Panc1 (cell line): ENCODE measurements around the gene DMRT3. TPM values are rescaled to one million over a fixed set of nuclear protein-coding genes. Genes with fewer than 3 reads are reported as not detected.
"Not testable (repeated sequence)": the region's sequence is repeated elsewhere in the genome, so short reads cannot be mapped to it uniquely, and the experiment has no call there.

ENCODE experiments used
- ATAC-seq: fragments of 200-7000 bp; cut with Tn5 transposase; 2 replicates; pipeline ENCODE4 v1.9.1; 2020; ENCODE audit warnings: mild to moderate bottlenecking, moderate library complexity
- BruUV-seq: library from RNA; stranded (reverse); fragments of 400-500 nt; replicated peaks from 2 replicates; lab custom pipeline; 2021; lab: Mats Ljungman, UMichigan
- CTCF ChIA-PET: fragments of 300-600 bp; sonication (Branson Sonifier 250); formaldehyde crosslinking; loops from one replicate; lab custom pipeline; 2022; ENCODE audit warnings: antibody characterized with exemption; lab: Charles Lee
- POLR2A ChIA-PET: fragments of 300-600 bp; sonication (Branson Sonifier 250); formaldehyde crosslinking; loops from one replicate; lab custom pipeline; 2022; ENCODE audit warnings: antibody characterized with exemption; lab: Charles Lee
- DNase-seq: peaks from one replicate; pipeline ENCODE4 v3.0.0-alpha.2; 2010; ENCODE audit warnings: low read depth, low spot score
- H3K27ac ChIP-seq: 2 replicates; pipeline ENCODE4 v1.5.1; 2011; ENCODE audit warnings: mild to moderate bottlenecking, low read length, inconsistent platforms
- H3K27me3 ChIP-seq: fragments of 200-500 bp; sonication (Bioruptor generic); 2 replicates; pipeline ENCODE4 v1.6.0; 2014; ENCODE audit warnings: low read length, inconsistent platforms; ENCODE audit not compliant: control insufficient read depth, insufficient read depth
- H3K36me3 ChIP-seq: fragments of 200-500 bp; sonication (Bioruptor generic); 2 replicates; pipeline ENCODE4 v1.5.1; 2014; ENCODE audit warnings: inconsistent platforms, mild to moderate bottlenecking, low read length, moderate library complexity; ENCODE audit not compliant: control insufficient read depth, insufficient read depth
- H3K4me1 ChIP-seq: 2 replicates; pipeline ENCODE4 v1.5.1; 2011; ENCODE audit warnings: inconsistent platforms, mild to moderate bottlenecking, low read length, moderate library complexity; ENCODE audit not compliant: control insufficient read depth, insufficient read depth
- H3K4me3 ChIP-seq, 2 experiments: 2 replicates each; pipeline ENCODE4 v1.5.1; 2011 to 2012; ENCODE audit warnings: low read depth in 2 of 2, low read length in 2 of 2, mild to moderate bottlenecking in 2 of 2, inconsistent platforms in 1 of 2, moderate library complexity in 1 of 2
- H3K9me3 ChIP-seq: fragments of 200-500 bp; sonication (Bioruptor generic); 2 replicates; pipeline ENCODE4 v1.5.1; 2014; ENCODE audit warnings: low read depth, mild to moderate bottlenecking, inconsistent platforms, low read length, moderate library complexity; ENCODE audit not compliant: control insufficient read depth, insufficient read depth
- CTCF ChIP-seq: fragments of 450-650 bp; IDR thresholded peaks from 2 replicates; pipeline ENCODE4 v1.5.1; 2017; ENCODE audit warnings: mild to moderate bottlenecking
- POLR2AphosphoS5 ChIP-seq: IDR thresholded peaks from 2 replicates; pipeline ENCODE4 v1.6.1; 2012; ENCODE audit warnings: mild to moderate bottlenecking, low read depth, low read length, moderate library complexity
- REST ChIP-seq, 2 experiments: IDR thresholded peaks; 2 replicates each; pipeline ENCODE4 v1.6.1; 2011 to 2012; ENCODE audit warnings: low read depth in 2 of 2, control low read depth in 1 of 2, low read length in 1 of 2, mild to moderate bottlenecking in 1 of 2, moderate library complexity in 1 of 2; ENCODE audit not compliant: insufficient read depth in 1 of 2
- SIN3A ChIP-seq: IDR thresholded peaks from 2 replicates; pipeline ENCODE4 v1.6.1; 2012; ENCODE audit warnings: low read depth, mild to moderate bottlenecking, low read length, moderate library complexity, borderline replicate concordance; ENCODE audit not compliant: insufficient read depth
- TCF7L2 ChIP-seq: IDR thresholded peaks from 2 replicates; pipeline ENCODE4 v1.6.1; 2011; ENCODE audit warnings: mild to moderate bottlenecking, low read depth, low read length, inconsistent platforms
- in situ Hi-C: cut with HindIII; loops from 2 replicates; pipeline ENCODE4 v1.10.0; 2016; ENCODE audit warnings: low sequenced_read_pairs, low pct_unique_long_range_greater_than_20kb
- intact Hi-C: fragments of 100-400 bp; cut with micrococcal nuclease; formaldehyde crosslinking; loops from one replicate; pipeline ENCODE4 v1.10.0; 2022; ENCODE audit not compliant: unreplicated experiment
- total RNA-seq: library from RNA; stranded (reverse); gene quantifications from one replicate; pipeline ENCODE4 v1.2.1, GENCODE V29; 2021; ENCODE audit not compliant: unreplicated experiment

The DMRT3 gene
- total RNA-seq, 1 experiment from 2014 or later: not detected

DNA sequence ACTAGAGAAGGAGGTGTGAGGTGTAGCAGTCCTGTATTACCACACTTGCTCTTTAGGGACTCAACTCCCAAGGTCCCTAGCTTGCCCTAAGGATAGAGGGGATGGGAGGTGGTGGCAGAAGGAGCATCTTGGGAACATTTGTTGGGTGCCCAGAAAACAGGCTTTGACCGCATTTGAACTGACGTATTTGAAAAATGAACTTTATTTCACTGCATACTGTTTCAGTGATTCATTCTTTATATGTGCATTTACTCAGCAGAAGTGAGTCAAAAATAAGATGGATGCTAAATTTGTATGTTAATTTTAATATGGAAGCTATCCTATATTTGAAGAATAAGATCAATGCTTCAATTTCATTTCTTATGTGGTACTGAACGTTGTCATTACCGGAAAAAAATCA lies 18.7 kb downstream of the DMRT3 start:
- Histone ChIP-seq H3K4me3 (no peak overlapping the region), H3K9me3 (no peaks in the 10 kb centered on the region), H3K27me3 (no peaks in the 10 kb centered on the region), H3K4me1 (no peaks in the 10 kb centered on the region), H3K27ac (no peak overlapping the region), H3K36me3 (no peaks in the 10 kb centered on the region)
- BruUV-seq: no TSS peak
- POLR2A ChIA-PET: no interaction called here
- in situ Hi-C loops (no loop called here), intact Hi-C loops (no loop called here)
- CTCF ChIA-PET: no interaction called here
- no peak for DNase-seq
- ATAC-seq: no peak
- TF ChIP-seq POLR2AphosphoS5 (no peak), REST (IDR thresholded peaks at IDR 0.05; ENCODE audit: insufficient read depth in 1 of 2, low read depth in 2 of 2, low read length in 1 of 2) (no peak), TCF7L2 (no peak), SIN3A (no peak), CTCF (no peak)

DNA sequence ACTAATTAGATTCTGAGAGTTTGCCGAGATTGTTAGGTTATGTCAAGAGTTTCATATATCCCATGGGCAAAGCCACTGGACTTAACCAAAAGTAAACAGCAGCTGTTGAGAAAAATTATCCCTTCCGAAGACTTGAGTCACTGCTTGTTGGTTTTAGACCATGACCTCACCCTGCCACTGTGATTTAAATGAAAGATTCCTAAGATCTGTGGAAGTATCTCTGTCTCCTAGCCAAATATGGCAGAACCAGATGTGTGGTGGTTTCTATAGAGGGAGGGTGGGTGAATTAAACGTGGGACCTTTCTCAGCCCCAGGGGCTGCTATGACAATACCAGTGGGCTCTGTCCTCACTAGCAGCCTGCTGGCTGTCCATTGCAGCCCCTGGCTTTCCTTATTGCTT lies 19.3 kb downstream of the DMRT3 start:
- ATAC-seq (no peak), DNase-seq (no peak)
- in situ Hi-C loops (no loop called here), intact Hi-C loops (no loop called here)
- no peak overlapping the region for H3K27ac ChIP-seq
- no peaks in the 10 kb centered on the region for H3K27me3 ChIP-seq
- no peak overlapping the region for H3K4me3 ChIP-seq
- CTCF ChIA-PET: no interaction called here
- no peaks in the 10 kb centered on the region for H3K9me3 ChIP-seq
- POLR2A ChIA-PET: no interaction called here
- no peak for TF ChIP-seq TCF7L2
- TF ChIP-seq POLR2AphosphoS5: no peak
- no peak for TF ChIP-seq CTCF
- no peak for TF ChIP-seq SIN3A
- no peak for TF ChIP-seq REST (IDR thresholded peaks at IDR 0.05; ENCODE audit: insufficient read depth in 1 of 2, low read depth in 2 of 2, low read length in 1 of 2)
- BruUV-seq: no TSS peak
- H3K4me1 ChIP-seq: no peaks in the 10 kb centered on the region
- H3K36me3 ChIP-seq: no peaks in the 10 kb centered on the region

- in situ Hi-C loops: not testable (repeated sequence)
Observed at GRCh38 chr9:998299-999110, 22.1 kb downstream of the DMRT3 start.

More at GRCh38 chr9:998299-999110, 22.1 kb downstream of the DMRT3 start:
- H3K36me3 ChIP-seq, BruUV-seq, intact Hi-C loops, H3K27ac ChIP-seq, H3K9me3 ChIP-seq, POLR2A ChIA-PET, CTCF ChIA-PET, H3K4me1 ChIP-seq, H3K4me3 ChIP-seq, DNase-seq, ATAC-seq, H3K27me3 ChIP-seq: not testable (repeated sequence)
